NK-92 (cell line): ENCODE data around the gene CBFA2T3.

Experiments used
- DNase-seq: peaks from one replicate; lab custom pipeline; 2025; ENCODE audit not compliant: unreplicated experiment; lab: John Stamatoyannopoulos, UW

CBFA2T3 gene

GRCh38 chr16:88977812-88978607 is 1.0 kb upstream of the CBFA2T3 start:
- no peak for DNase-seq

DNA sequence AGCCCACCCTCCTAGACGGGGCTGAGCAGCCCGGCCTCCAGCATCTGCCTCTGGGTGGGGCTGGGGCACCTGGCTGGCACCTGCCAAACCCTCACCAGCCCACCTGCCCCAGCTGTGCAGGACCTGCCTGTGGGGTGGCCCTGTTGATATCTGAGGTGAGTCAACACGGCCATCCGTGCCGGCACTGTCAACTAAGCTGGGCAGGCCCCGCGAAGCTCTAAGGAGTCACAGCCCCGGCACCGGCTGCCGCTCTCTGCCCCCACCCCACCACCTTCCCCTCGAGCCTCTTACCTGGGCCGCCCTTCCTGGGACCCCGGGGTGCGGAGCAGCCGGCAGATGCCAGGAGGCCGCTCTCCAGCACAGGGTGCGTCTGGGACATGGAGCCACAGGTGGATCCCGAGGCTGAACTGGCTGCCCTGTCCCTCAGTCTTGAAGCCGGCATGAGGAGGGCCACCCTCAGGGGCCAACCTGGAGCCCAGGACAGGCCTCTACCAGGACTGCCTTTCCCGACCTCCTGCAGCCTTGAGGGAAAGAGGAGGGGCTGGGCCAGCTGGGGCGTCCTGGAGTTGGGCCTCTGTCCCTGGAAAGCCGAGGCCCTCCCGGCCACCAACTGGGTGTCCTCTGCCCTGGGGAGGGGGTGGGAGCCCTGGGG is 515 bp downstream of the CBFA2T3 start:
- DNase-seq, result no peak

DNA sequence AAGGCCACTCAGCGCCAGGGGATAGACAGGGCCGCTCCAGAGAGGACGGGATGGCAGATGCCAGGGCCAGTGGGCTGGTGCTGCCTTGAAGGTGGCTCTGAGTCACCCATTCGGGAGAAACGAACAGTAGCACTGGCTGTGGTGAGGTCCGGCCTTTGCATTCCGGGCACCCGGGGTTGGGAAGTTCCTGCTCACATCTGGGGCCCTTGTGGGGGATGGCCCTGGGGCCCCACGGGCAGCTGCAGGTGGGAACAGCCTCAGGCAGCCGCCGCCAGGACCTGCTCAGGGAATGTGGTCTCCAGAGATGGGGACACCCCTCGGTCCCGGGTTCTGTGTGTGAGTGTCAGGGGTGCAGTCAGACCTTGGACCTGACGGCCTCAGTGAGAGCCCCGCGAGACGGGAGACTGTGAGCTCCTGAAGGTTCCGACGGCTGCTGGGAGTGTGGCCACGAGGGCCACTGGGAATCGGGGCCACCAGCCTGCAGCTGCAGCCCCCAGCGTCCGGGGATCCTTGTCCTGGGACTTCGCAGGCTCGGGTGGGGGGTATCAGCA is 1.4 kb downstream of the CBFA2T3 start:
- no peak for DNase-seq

DNA sequence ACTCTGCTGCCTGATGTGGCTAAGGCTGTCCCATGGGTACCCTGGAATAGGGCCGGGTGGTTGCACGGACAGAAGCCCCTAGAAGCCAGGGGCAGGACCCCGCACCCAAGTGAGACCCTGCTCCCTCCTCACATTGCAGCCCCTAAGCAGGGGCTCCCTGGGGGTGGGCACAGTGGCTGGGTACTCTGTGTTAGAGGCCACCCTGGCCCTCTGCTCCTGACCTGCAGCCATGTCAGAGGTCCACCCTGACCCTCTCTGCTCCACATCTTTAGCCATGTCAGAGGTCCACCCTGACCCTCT is 2.1 kb downstream of the CBFA2T3 start:
- no peak for DNase-seq

DNA sequence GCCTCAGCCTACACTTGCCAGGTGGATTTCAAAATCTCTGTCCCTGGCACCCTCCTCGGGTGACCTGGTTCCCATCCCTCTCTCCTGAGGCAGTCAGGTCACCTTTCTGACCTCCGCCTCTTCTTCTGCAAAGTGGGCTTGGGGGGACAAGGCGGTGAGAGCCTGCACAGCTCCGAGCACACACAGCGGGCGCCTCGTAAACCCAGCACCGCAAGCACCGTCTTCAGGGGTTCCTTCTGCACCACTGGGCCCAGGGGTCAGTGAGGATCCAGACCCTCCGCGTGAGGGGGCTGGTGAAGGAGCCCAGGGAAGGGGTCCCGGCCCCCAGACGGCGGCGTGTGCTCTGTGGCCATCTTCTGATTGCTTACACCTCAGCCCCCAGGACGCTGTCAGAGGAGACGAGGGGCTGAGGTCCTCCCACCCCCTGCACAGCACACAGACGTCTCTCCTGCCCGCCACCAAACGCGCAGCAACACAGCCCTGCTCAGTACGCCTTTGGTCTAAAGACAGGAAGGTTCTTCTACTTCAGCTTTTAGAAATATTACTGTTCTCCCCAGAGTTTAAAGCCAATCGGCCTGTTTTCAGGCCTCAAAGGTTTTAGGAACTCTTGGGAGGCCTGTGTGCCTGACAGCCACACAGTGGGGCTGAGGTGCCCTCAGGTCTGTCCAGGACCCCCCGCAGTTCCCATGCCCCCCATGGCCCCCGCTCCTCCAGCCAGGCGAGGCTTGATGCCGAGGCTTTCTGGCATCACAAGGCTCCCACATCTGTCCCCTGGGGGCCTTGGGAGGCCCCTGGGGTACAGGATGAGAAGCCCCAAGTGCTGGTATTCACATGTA is 2.7 kb downstream of the CBFA2T3 start:
- DNase-seq, result no peak

- DNase-seq, result no peak
Observed at GRCh38 chr16:88973415-88974050, 3.5 kb downstream of the CBFA2T3 start.

GRCh38 chr16:88973007-88973410 is 4.0 kb downstream of the CBFA2T3 start:
- no peak for DNase-seq

GRCh38 chr16:88972349-88972748 is 4.7 kb downstream of the CBFA2T3 start:
- DNase-seq, result no peak

- no peak for DNase-seq
Observed at GRCh38 chr16:88971371-88972097, 5.5 kb downstream of the CBFA2T3 start.

DNA sequence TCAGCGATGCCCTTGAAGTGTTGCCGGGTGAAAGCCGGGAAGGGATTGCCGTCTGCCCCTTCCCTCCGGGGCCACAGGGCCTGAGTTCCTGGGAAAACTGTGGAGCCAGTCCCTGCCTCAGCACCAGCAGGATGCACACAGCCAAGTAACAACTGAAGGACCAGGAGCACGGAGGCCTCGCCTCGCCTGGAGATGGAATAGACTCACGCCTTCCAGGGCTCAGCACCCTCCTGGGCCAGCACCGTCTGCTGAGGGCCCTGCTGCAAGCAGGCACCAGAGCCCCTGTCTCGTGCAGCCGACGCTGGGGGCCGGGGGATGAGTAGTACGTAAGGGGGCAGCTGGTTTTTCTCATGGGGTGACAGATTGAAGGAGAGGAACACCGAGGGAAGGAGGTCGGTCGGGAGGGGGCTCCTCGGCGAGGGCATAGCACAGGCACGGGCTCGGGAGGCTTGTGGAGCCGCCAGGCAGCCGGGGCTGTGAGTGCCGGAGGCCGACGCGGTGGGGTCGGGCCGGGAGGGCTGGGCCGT is 6.4 kb downstream of the CBFA2T3 start:
- no peak for DNase-seq

- DNase-seq, result no peak
Observed at GRCh38 chr16:88970050-88970449, 7.0 kb downstream of the CBFA2T3 start.

- no peak for DNase-seq
Observed at GRCh38 chr16:88969361-88969831, 7.6 kb downstream of the CBFA2T3 start.

DNA sequence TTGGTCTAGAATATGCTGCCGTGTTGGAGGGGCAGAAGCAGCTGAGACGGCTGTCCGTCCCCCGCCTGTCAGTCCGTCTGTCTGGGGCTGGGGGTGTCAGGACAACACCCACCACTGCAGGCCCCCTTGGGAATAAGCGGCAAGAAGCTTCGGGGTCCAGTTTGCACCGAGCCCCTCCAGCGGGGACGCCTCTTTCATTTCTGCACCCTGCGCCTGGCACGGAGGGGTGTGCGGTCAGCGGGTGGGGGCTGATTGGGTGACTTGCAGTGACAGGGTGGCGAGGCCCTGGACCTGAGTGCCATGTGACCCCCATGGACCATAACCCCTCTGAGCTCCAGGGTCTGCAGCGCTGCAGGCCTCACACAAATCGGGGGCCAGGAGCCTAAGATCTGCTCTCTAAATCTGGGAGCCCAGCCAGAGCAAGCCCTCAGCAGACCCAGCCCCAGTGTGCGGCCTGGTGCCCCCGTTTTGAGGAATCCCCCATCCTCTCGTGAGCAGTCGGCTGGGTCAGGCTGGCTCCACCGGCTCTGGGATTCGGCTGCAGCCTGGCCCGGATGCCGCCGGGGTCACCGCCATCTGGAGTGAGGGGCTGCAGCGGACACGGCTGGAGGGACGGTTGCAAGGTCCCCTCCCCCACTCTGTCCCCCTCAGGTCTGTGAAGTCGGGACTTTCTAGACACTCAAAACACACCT is 8.3 kb downstream of the CBFA2T3 start:
- no peak for DNase-seq

- DNase-seq, result no peak
Observed at GRCh38 chr16:88967830-88968588, 9.0 kb downstream of the CBFA2T3 start.

DNA sequence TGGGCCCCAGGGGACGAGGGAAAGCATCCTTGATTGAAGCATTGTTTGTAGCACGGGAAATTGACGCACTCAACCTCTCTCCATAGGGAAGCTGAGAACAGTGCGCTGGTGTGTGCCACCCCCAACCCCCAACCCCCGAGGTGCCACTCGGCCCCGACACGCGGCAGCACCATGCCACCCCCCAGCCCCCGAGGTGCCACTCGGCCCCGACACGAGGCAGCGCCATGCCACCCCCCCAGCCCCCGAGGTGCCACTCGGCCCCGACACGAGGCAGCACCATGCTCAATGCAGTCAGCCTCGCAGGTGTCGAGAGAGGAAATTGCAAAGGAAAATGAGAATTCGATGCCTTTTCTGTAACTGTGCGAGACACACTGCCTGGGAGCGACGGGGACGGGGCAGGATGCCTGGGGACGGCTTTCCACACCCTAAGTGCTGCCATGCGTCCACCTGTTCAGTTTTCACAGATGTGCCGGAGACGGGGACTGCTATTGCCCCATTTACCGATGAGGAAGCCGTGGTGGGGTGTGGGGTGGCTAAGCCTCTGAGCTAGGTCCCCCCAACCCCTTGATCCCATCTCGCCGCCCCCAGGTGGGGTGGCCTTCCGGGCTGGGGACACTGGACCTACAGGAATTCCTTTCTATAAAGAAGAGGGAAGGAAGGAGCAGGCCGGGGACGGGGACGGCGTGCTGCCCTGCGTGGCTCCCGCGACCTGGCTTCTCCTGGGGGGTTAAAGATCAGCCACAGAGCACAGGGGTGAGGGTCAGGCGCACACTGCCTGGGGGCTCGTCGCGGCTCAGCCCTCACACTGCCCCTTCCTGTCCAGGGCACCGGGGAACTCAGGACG is 9.8 kb downstream of the CBFA2T3 start:
- no peak for DNase-seq

- no peak for DNase-seq
Observed at GRCh38 chr16:88965826-88966480, 11.1 kb downstream of the CBFA2T3 start.

DNA sequence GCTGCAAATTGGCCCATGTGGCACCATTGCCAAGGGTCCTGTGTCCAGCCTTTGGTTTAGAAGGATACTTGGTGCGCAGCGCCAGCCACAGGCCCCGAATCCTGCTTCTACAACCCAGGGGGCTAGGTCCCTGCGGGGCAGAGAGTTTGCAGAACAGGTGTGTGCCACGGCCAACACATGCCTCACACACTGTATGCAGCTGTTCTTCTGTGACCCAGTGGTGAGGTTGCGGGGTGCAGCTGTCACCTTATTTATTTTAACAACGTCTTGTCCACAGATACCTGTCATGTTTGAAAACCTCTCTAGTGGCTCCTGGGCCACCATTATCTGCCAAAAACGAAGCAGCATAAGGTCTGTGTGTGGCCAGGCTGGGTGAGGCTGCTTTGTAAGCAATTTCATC is 11.6 kb downstream of the CBFA2T3 start:
- no peak for DNase-seq
